ENCODE data around the gene CHAC1.

- TF ChIP-seq ZFY (CRISPR knock-in tag; IDR thresholded peaks at IDR 0.05) (peak; percentile 83), FOXK2 (IDR thresholded peaks at IDR 0.05) (no peak), NBN (conservative IDR thresholded peaks at IDR 0.05) (no peak)
- TF ChIP-seq, protein P1, sequence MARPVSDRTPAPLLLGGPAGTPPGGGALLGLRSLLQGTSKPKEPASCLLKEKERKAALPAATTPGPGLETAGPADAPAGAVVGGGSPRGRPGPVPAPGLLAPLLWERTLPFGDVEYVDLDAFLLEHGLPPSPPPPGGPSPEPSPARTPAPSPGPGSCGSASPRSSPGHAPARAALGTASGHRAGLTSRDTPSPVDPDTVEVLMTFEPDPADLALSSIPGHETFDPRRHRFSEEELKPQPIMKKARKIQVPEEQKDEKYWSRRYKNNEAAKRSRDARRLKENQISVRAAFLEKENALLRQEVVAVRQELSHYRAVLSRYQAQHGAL (CRISPR knock-in tag; IDR thresholded peaks at IDR 0.05; ENCODE audit: not compliant biosample characterization) = no peak
- TF ChIP-seq, protein P2, sequence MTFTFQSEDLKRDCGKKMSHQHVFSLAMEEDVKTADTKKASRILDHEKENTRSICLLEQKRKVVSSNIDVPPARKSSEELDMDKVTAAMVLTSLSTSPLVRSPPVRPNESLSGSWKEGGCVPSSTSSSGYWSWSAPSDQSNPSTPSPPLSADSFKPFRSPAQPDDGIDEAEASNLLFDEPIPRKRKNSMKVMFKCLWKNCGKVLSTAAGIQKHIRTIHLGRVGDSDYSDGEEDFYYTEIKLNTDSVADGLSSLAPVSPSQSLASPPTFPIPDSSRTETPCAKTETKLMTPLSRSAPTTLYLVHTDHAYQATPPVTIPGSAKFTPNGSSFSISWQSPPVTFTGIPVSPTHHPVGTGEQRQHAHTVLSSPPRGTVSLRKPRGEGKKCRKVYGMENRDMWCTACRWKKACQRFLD (CRISPR knock-in tag; IDR thresholded peaks at IDR 0.05; ENCODE audit: borderline replicate concordance) = no peak
Measured at GRCh38 chr15:40941528-40942336, 11.5 kb upstream of the CHAC1 start.
